Motor neuron (in vitro differentiated cells): ENCODE data around the gene PIK3CB. TPM values are rescaled to one million over a fixed set of nuclear protein-coding genes. Genes with fewer than 3 reads are reported as not detected.
"Not testable (repeated sequence)": the region's sequence is repeated elsewhere in the genome, so short reads cannot be mapped to it uniquely, and the experiment has no call there.

Experiments
- ATAC-seq, 8 experiments: fragments of 200-7000 bp; cut with Tn5 transposase; replicated peaks in 6 of 8; 2 replicates each; pipeline ENCODE4 v1.8.0; 2021; ENCODE audit warnings: mild to moderate bottlenecking in 8 of 8, moderate library complexity in 8 of 8
- H3K27ac ChIP-seq, 2 donors: fragments of 250-450 bp; sonication (Bioruptor Pico); 2 replicates each; pipeline ENCODE4 v1.9.0; 2021; ENCODE audit warnings: antibody characterized with exemption in 2 of 2, mild to moderate bottlenecking in 2 of 2, moderate library complexity in 1 of 2
- H3K4me1 ChIP-seq, 2 donors: fragments of 250-450 bp; sonication (Bioruptor Pico); replicated peaks in 1 of 2; 2 replicates each; pipeline ENCODE4 v1.6.1; 2021; ENCODE audit warnings: antibody characterized with exemption in 2 of 2, mild to moderate bottlenecking in 2 of 2, moderate library complexity in 1 of 2
- H3K4me3 ChIP-seq, 5 donors: fragments of 250-450 bp; sonication (Bioruptor Pico); 2 replicates each; pipeline ENCODE4 v1.9.0; 2021; ENCODE audit warnings: antibody characterized with exemption in 5 of 5, mild to moderate bottlenecking in 5 of 5, moderate library complexity in 4 of 5
- WGBS, 10 experiments: fragments of 450-650 bp; shearing (Covaris generic); methylation state at CpG; one replicate each; pipeline ENCODE4 v1.0.0; 2022; 5-methylcytosine and 5-hydroxymethylcytosine counted together
- in situ Hi-C, 9 experiments: fragments of 400-800 bp; cut with MboI; loops; one replicate each; pipeline ENCODE4 v1.15.0; 2021; ENCODE audit warnings: low sequenced_read_pairs in 9 of 9, low pct_unique_long_range_greater_than_20kb in 2 of 9; ENCODE audit not compliant: unreplicated experiment in 9 of 9
- total RNA-seq, 8 experiments: library from RNA; unstranded; fragments of 300-600 nt; gene quantifications; 2 replicates each; pipeline versions ENCODE4 v1.2.3 to v1.2.4, GENCODE V29; 2022

PIK3CB gene
- total RNA-seq, 8 experiments from 2014 or later: 5.8 to 21.0 (median 10.6) TPM

- H3K27ac ChIP-seq, ATAC-seq, H3K4me1 ChIP-seq, H3K4me3 ChIP-seq, in situ Hi-C loops: not testable (repeated sequence)
- 83 to 100% (median 93%) methylated on average over 1 to 5 of the region's 7 CpGs; no CpG with 5 or more reads in 4 of the 10 experiments for WGBS, 10 experiments
These were observed 49.3 kb downstream of the PIK3CB start for GRCh38 chr3:138785362-138785857.

- ATAC-seq: no peak
- Histone ChIP-seq H3K4me3 (no peak overlapping the region), H3K27ac (no peak overlapping the region), H3K4me1 (no peaks in the 10 kb centered on the region)
- 67 to 100% (median 92%) methylated on average over 1 of the region's 1 CpG; no CpG with 5 or more reads in 4 of the 10 experiments for WGBS, 10 experiments
- in situ Hi-C loops: no loop called here
These were observed 52.0 kb downstream of the PIK3CB start for GRCh38 chr3:138782755-138783154.

- Histone ChIP-seq H3K4me1 (no peaks in the 10 kb centered on the region), H3K4me3 (no peak overlapping the region), H3K27ac (no peak overlapping the region)
- in situ Hi-C loops: no loop called here
- WGBS, 10 experiments: 60 to 98% (median 93%) methylated on average over 2 to 5 of the region's 5 CpGs; no CpG with 5 or more reads in 1 of the 10 experiments
- no peak for ATAC-seq
These were observed 53.7 kb downstream of the PIK3CB start for GRCh38 chr3:138781012-138781470.

- in situ Hi-C loops: no loop called here
- ATAC-seq: no peak
- H3K4me3 ChIP-seq: no peak overlapping the region
- 100% methylated on average over 1 to 2 of the region's 2 CpGs; no CpG with 5 or more reads in 4 of the 10 experiments for WGBS, 10 experiments
- peaks cover 8 to 9% of the 10 kb centered on the region in 2 donors for H3K4me1 ChIP-seq
- H3K27ac ChIP-seq: no peak overlapping the region
These were observed 56.1 kb downstream of the PIK3CB start for GRCh38 chr3:138778643-138779042.

GRCh38 chr3:138776961-138777360, 57.8 kb downstream of the PIK3CB start:
- Histone ChIP-seq H3K4me3 (no peak overlapping the region), H3K27ac (no peak overlapping the region), H3K4me1 (peaks cover 8 to 9% of the 10 kb centered on the region in 2 donors)
- WGBS, 10 experiments: 100% methylated on average over 1 of the region's 2 CpGs; no CpG with 5 or more reads in 4 of the 10 experiments
- ATAC-seq: no peak
- in situ Hi-C loops: no loop called here

- Histone ChIP-seq H3K27ac (peak overlapping the region in 1 of 2 donors; percentile 49), H3K4me1 (peaks cover 8 to 9% of the 10 kb centered on the region in 2 donors), H3K4me3 (no peak overlapping the region)
- peak in 6 of 8 experiments; percentile 5 to 36 (median 19) for ATAC-seq
- in situ Hi-C loops: no loop called here
- WGBS, 10 experiments: 13 to 100% (median 71%) methylated on average over 1 to 4 of the region's 4 CpGs; no CpG with 5 or more reads in 1 of the 10 experiments
These were observed 59.5 kb downstream of the PIK3CB start for GRCh38 chr3:138775254-138775595.

- H3K27ac ChIP-seq: peak overlapping the region in 1 of 2 donors; percentile 49
- no peak overlapping the region for H3K4me3 ChIP-seq
- H3K4me1 ChIP-seq: peaks cover 8 to 9% of the 10 kb centered on the region in 2 donors
- ATAC-seq: peak in 7 of 8 experiments; percentile 49 to 98 (median 95)
- in situ Hi-C loops: no loop called here
These were observed 60.0 kb downstream of the PIK3CB start for GRCh38 chr3:138774529-138775253.

- ATAC-seq: no peak
- Histone ChIP-seq H3K4me1 (peaks cover 8 to 9% of the 10 kb centered on the region in 2 donors), H3K27ac (no peak overlapping the region), H3K4me3 (no peak overlapping the region)
- WGBS, 10 experiments: 71 to 100% (median 100%) methylated on average over 1 to 2 of the region's 2 CpGs; no CpG with 5 or more reads in 2 of the 10 experiments
- in situ Hi-C loops: no loop called here
These were observed 63.1 kb downstream of the PIK3CB start for GRCh38 chr3:138771585-138771984.

- ATAC-seq: no peak
- Histone ChIP-seq H3K4me3 (no peak overlapping the region), H3K27ac (no peak overlapping the region), H3K4me1 (no peaks in the 10 kb centered on the region)
- in situ Hi-C loops: no loop called here
These were observed 65.1 kb downstream of the PIK3CB start for GRCh38 chr3:138769616-138770015.

- in situ Hi-C loops: no loop called here
- H3K4me3 ChIP-seq: no peak overlapping the region
- 57 to 100% (median 97%) methylated on average over 1 to 4 of the region's 5 CpGs; no CpG with 5 or more reads in 4 of the 10 experiments for WGBS, 10 experiments
- H3K4me1 ChIP-seq: no peaks in the 10 kb centered on the region
- ATAC-seq: no peak
- no peak overlapping the region for H3K27ac ChIP-seq
These were observed 65.8 kb downstream of the PIK3CB start for GRCh38 chr3:138768946-138769345.

GRCh38 chr3:138768125-138768524, 66.6 kb downstream of the PIK3CB start:
- 100% methylated on average over 1 of the region's 1 CpG; no CpG with 5 or more reads in 9 of the 10 experiments for WGBS, 10 experiments
- Histone ChIP-seq H3K27ac (no peak overlapping the region), H3K4me1 (no peaks in the 10 kb centered on the region), H3K4me3 (no peak overlapping the region)
- in situ Hi-C loops: no loop called here
- ATAC-seq: peak in 4 of 8 experiments; percentile 42 to 73 (median 50)

- Histone ChIP-seq H3K4me1 (no peaks in the 10 kb centered on the region), H3K4me3 (no peak overlapping the region), H3K27ac (no peak overlapping the region)
- in situ Hi-C loops: no loop called here
- ATAC-seq: no peak
- WGBS, 10 experiments: 100% methylated on average over 1 to 5 of the region's 11 CpGs; no CpG with 5 or more reads in 5 of the 10 experiments
These were observed 67.1 kb downstream of the PIK3CB start for GRCh38 chr3:138767498-138768104.

- WGBS, 10 experiments: 91 to 100% (median 95%) methylated on average over 1 to 2 of the region's 2 CpGs; no CpG with 5 or more reads in 1 of the 10 experiments
- Histone ChIP-seq H3K27ac (no peak overlapping the region), H3K4me3 (no peak overlapping the region), H3K4me1 (no peaks in the 10 kb centered on the region)
- in situ Hi-C loops: no loop called here
- no peak for ATAC-seq
These were observed 73.7 kb downstream of the PIK3CB start for GRCh38 chr3:138761002-138761401.
